GM18867 (cell line): Measurements from ENCODE around the gene SYNE2.
"Not testable (repeated sequence)": the region's sequence is repeated elsewhere in the genome, so short reads cannot be mapped to it uniquely, and the experiment has no call there.

Source experiments
- ATAC-seq: cut with Tn5 transposase; IDR thresholded peaks from one replicate; pipeline ENCODE4 v1.9.1; 2021; ENCODE audit warnings: mild to moderate bottlenecking, moderate library complexity; ENCODE audit not compliant: unreplicated experiment

The SYNE2 gene, protein sequence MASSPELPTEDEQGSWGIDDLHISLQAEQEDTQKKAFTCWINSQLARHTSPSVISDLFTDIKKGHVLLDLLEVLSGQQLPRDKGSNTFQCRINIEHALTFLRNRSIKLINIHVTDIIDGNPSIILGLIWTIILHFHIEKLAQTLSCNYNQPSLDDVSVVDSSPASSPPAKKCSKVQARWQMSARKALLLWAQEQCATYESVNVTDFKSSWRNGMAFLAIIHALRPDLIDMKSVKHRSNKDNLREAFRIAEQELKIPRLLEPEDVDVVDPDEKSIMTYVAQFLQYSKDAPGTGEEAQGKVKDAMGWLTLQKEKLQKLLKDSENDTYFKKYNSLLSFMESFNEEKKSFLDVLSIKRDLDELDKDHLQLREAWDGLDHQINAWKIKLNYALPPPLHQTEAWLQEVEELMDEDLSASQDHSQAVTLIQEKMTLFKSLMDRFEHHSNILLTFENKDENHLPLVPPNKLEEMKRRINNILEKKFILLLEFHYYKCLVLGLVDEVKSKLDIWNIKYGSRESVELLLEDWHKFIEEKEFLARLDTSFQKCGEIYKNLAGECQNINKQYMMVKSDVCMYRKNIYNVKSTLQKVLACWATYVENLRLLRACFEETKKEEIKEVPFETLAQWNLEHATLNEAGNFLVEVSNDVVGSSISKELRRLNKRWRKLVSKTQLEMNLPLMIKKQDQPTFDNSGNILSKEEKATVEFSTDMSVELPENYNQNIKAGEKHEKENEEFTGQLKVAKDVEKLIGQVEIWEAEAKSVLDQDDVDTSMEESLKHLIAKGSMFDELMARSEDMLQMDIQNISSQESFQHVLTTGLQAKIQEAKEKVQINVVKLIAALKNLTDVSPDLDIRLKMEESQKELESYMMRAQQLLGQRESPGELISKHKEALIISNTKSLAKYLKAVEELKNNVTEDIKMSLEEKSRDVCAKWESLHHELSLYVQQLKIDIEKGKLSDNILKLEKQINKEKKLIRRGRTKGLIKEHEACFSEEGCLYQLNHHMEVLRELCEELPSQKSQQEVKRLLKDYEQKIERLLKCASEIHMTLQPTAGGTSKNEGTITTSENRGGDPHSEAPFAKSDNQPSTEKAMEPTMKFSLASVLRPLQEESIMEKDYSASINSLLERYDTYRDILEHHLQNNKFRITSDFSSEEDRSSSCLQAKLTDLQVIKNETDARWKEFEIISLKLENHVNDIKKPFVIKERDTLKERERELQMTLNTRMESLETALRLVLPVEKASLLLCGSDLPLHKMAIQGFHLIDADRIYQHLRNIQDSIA (N-terminal part only)

GRCh38 chr14:63852817-63853731, at the start of gene SYNE2:
SYNE2 (plus strand) TSS chr14:63853004; CDS start chr14:63909149, 56,145 bp downstream.
- peak; percentile 82 for ATAC-seq

GRCh38 chr14:63803221-63803791, 49.5 kb upstream of the SYNE2 start:
- not testable (repeated sequence) for ATAC-seq

- not testable (repeated sequence) for ATAC-seq
Observed at GRCh38 chr14:63806064-63806463, 46.7 kb upstream of the SYNE2 start.

DNA sequence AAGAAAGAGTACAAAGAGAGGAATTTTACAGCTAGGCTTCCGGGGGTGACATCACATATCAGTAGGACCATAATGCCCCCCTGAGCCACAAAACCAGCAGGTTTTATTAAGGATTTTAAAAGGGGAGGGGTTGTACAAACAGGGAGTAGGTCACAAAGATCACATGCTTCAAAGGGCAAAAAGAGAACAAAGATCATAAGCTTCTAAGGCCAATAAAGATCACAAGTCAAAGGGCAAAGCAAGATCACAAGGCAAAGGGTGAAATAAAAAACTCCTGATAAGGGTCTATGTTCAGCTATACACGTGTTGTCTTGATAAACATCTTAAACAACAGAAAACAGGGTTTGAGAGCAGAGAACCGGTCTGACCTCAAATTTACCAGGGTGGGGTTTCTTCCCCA, 41.1 kb upstream of the SYNE2 start:
- not testable (repeated sequence) for ATAC-seq

- no peak for ATAC-seq
Observed at GRCh38 chr14:63833728-63834127, 19.1 kb upstream of the SYNE2 start.

- no peak for ATAC-seq
Observed at GRCh38 chr14:63840981-63841380, 11.8 kb upstream of the SYNE2 start.

GRCh38 chr14:63843796-63844195, 9.0 kb upstream of the SYNE2 start:
- no peak for ATAC-seq

DNA sequence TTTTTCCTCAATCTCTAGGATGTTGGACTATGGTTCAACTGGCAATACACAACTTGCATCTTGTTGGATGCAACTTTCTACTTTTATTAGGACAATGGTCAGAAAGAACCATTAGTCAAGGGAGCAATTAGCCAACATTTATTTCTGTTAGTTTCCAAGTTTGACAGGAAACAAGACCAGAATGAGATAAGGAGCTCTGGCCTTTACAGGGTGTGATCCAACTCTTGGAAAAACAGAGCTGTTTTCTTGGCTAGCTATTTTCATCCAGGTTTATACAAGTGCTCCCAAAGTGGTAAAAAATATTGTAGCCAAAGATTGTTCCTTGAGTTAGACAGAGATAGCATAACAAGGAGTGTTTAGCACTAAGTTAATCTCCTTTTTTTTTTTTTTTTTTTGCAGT, 3.9 kb upstream of the SYNE2 start:
- no peak for ATAC-seq

DNA sequence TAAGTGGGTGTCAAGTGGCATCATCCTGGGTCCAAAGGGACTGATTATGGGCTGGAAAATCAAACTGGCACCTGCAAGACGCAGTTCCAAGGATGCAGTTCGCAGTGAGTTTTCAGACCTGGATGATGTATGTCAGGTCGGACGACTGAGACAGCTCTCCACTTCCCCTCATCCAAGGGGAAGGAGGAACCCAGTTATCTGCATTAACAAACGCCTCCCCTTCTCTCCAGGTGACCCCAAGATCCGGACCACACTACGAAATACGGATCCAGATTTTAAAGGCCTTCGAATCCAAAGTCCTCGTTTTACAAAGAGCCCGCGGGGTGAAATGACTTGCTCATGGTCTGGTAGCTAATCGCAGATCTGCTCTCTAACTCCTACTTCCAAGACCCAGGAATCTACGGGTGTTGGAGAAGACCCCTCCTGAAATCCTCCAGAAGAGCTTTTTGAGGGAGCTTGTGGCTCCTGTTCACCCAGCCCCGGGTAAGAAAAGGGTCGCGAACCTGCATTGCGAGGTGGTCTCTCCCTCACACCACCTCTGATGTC, 460 bp upstream of the SYNE2 start:
- ATAC-seq = peak; percentile 0

GRCh38 chr14:63853831-63854293, 1.1 kb downstream of the SYNE2 start:
- peak; percentile 29 for ATAC-seq

DNA sequence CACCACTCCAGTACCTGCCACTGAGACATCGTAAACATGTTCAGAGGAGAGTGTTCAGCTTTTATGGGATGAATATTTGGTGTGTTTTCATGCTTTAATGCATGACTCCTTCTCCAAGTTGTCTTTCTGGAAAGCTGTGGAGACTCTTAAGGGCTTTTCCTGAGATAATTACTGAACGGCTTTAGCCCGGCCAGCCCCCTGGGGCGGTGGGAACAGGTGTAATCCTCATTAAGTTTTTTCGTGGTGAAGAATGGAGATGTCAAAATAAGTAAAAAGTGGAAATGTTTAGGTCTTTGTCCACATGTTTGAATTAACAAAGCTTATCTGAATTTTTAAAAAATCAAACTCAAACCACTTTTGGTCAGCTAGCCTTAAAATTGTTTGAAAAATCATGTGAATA, 1.5 kb downstream of the SYNE2 start:
- ATAC-seq = no peak

GRCh38 chr14:63855281-63855680, 2.5 kb downstream of the SYNE2 start:
- no peak for ATAC-seq

- ATAC-seq = no peak
Observed at GRCh38 chr14:63857466-63858030, 4.7 kb downstream of the SYNE2 start.

GRCh38 chr14:63860146-63860545, 7.3 kb downstream of the SYNE2 start:
- ATAC-seq = no peak

GRCh38 chr14:63862163-63862562, 9.4 kb downstream of the SYNE2 start:
- no peak for ATAC-seq

DNA sequence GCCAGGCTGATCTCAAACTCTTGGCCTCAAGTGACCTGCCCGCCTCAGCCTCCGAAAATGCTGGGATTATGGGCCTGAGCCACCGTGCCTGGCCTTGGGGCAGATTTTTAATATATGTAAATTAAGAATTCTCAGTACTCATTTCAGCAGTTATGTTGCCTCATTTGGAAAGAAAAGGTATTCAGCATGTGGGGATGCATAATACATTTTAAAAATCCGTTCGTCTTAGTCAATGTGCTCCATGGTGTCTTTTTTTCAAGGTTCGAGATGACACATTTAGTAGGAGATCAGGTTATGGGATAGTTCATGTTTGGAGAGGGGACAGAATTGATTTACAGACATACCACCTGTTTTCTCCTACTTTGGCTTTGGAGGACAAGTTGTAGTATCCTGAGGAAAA, 10.2 kb downstream of the SYNE2 start:
- ATAC-seq = no peak

DNA sequence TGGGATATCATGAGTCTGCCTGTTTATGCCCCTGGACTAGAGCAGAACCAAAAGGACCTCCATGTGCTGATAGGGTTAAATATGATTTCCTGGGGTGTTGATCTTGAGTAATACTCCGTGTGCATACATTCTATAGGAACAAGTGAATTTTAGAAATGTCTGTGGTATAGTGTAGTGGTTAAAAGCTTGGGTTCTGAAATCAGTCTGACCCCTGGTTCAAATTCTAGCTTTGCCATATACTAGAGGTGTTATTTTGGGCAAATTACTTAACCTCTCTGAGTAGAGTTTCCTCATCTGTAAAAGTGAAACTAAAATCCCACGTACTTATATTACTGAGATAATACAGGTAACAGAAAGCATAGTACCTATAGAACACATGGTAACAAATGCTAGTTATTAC, 12.0 kb downstream of the SYNE2 start:
- peak; percentile 38 for ATAC-seq

- ATAC-seq = no peak
Observed at GRCh38 chr14:63867933-63868921, 15.4 kb downstream of the SYNE2 start.
